Endothelial cell (in vitro differentiated cells): ENCODE data around the gene CHN2. TPM values are rescaled to one million over a fixed set of nuclear protein-coding genes. Genes with fewer than 3 reads are reported as not detected.

ENCODE experiments used
- DNase-seq: peaks from one replicate; pipeline ENCODE4 v3.0.0; 2021; ENCODE audit warnings: low spot score
- H3K27ac Mint-ChIP-seq: one replicate; pipeline ENCODE4 v1.8.0; 2021; ENCODE audit warnings: mixed read lengths, inconsistent platforms; ENCODE audit not compliant: unreplicated experiment
- H3K27me3 Mint-ChIP-seq: one replicate; pipeline ENCODE4 v1.8.0; 2021; ENCODE audit warnings: mild to moderate bottlenecking, moderate library complexity, mixed read lengths, inconsistent platforms; ENCODE audit not compliant: unreplicated experiment
- H3K36me3 Mint-ChIP-seq: one replicate; pipeline ENCODE4 v1.8.0; 2021; ENCODE audit warnings: mild to moderate bottlenecking, low read depth, mixed read lengths, inconsistent platforms; ENCODE audit not compliant: unreplicated experiment
- H3K4me1 Mint-ChIP-seq: one replicate; pipeline ENCODE4 v1.8.0; 2021; ENCODE audit warnings: mild to moderate bottlenecking, mixed read lengths, inconsistent platforms; ENCODE audit not compliant: unreplicated experiment
- H3K4me3 Mint-ChIP-seq: one replicate; pipeline ENCODE4 v1.8.0; 2021; ENCODE audit warnings: mild to moderate bottlenecking, mixed read lengths, inconsistent platforms; ENCODE audit not compliant: unreplicated experiment
- H3K9me3 Mint-ChIP-seq: one replicate; pipeline ENCODE4 v1.8.0; 2021; ENCODE audit warnings: mixed read lengths, inconsistent platforms; ENCODE audit not compliant: unreplicated experiment
- CTCF ChIP-seq: fragments of 200-600 bp; sonication (generic); IDR thresholded peaks from one replicate; pipeline ENCODE4 v1.5.0; 2021; ENCODE audit warnings: antibody characterized with exemption; ENCODE audit not compliant: unreplicated experiment
- total RNA-seq: library from RNA; stranded (reverse); fragmentation: NEBNext Ultra II Directional; extraction: Animal tissue kit (Norgen Biotek cat#: 25700); gene quantifications from one replicate; pipeline ENCODE4 v1.2.1, GENCODE V29; 2021; ENCODE audit not compliant: unreplicated experiment

The CHN2 gene
- total RNA-seq, 1 donor from 2014 or later: 3.4 TPM

GRCh38 chr7:29343399-29343798, 148.8 kb downstream of the CHN2 start:
- no peak for TF ChIP-seq CTCF
- no peaks in the 10 kb centered on the region for H3K9me3 Mint-ChIP-seq
- no peak overlapping the region for H3K4me3 Mint-ChIP-seq
- no peak for DNase-seq
- H3K27me3 Mint-ChIP-seq: no peaks in the 10 kb centered on the region
- no peak overlapping the region for H3K27ac Mint-ChIP-seq
- no peaks in the 10 kb centered on the region for H3K36me3 Mint-ChIP-seq
- no peaks in the 10 kb centered on the region for H3K4me1 Mint-ChIP-seq

- no peaks in the 10 kb centered on the region for H3K27me3 Mint-ChIP-seq
- H3K27ac Mint-ChIP-seq: no peak overlapping the region
- TF ChIP-seq CTCF: no peak
- no peaks in the 10 kb centered on the region for H3K36me3 Mint-ChIP-seq
- H3K4me1 Mint-ChIP-seq: no peaks in the 10 kb centered on the region
- no peak overlapping the region for H3K4me3 Mint-ChIP-seq
- DNase-seq: no peak
- H3K9me3 Mint-ChIP-seq: no peaks in the 10 kb centered on the region
These were observed 149.9 kb downstream of the CHN2 start for GRCh38 chr7:29344334-29344978.

- no peak overlapping the region for H3K4me3 Mint-ChIP-seq
- no peak for TF ChIP-seq CTCF
- DNase-seq: peak; percentile 55
- H3K27ac Mint-ChIP-seq: no peak overlapping the region
- no peaks in the 10 kb centered on the region for H3K36me3 Mint-ChIP-seq
- H3K27me3 Mint-ChIP-seq: no peaks in the 10 kb centered on the region
- no peaks in the 10 kb centered on the region for H3K9me3 Mint-ChIP-seq
- H3K4me1 Mint-ChIP-seq: no peaks in the 10 kb centered on the region
These were observed 151.0 kb downstream of the CHN2 start for GRCh38 chr7:29345590-29345989.

- H3K4me1 Mint-ChIP-seq: no peaks in the 10 kb centered on the region
- no peak for DNase-seq
These were observed 151.8 kb downstream of the CHN2 start for GRCh38 chr7:29346231-29346978.

More at GRCh38 chr7:29346231-29346978, 151.8 kb downstream of the CHN2 start:
- Mint-ChIP-seq H3K4me3 (no peak overlapping the region), H3K36me3 (no peaks in the 10 kb centered on the region), H3K27ac (no peak overlapping the region), H3K9me3 (no peaks in the 10 kb centered on the region), H3K27me3 (no peaks in the 10 kb centered on the region)
- no peak for TF ChIP-seq CTCF
